SK-N-MC (cell line): ENCODE data around the gene C5orf63.

ENCODE experiments used
- EZH2 ChIP-seq: fragments of 200-600 bp; sonication (generic); IDR thresholded peaks from one replicate; pipeline ENCODE4 v1.6.1; 2017; ENCODE audit warnings: antibody characterized with exemption
- FOXP2 ChIP-seq: optimal IDR thresholded peaks from 2 replicates; pipeline ENCODE3; 2011; ENCODE audit warnings: mild to moderate bottlenecking, moderate library complexity; ENCODE audit not compliant: insufficient read depth; ENCODE audit errors: extremely low read length, control extremely low read depth
- POLR2AphosphoS5 ChIP-seq: IDR thresholded peaks from 2 replicates; pipeline ENCODE4 v1.6.1; 2012; ENCODE audit warnings: mild to moderate bottlenecking, low read depth, low read length, borderline replicate concordance

GRCh38 chr5:127094161-127094814 lies 21.0 kb upstream of the C5orf63 start:
- TF ChIP-seq EZH2 (no peak), FOXP2 (no peak), POLR2AphosphoS5 (no peak)
